G401.6 (cell line): Measurements from ENCODE around the gene KCNN3.

Experiments used
- FAIRE-seq: peaks from 2 replicates; lab custom pipeline; 2012; peaks lifted over from hg19 to GRCh38; lab: Jason Lieb, UNC

Gene KCNN3

GRCh38 chr1:154879038-154879421 lies 8.9 kb upstream of the KCNN3 start:
- no peak for FAIRE-seq

DNA sequence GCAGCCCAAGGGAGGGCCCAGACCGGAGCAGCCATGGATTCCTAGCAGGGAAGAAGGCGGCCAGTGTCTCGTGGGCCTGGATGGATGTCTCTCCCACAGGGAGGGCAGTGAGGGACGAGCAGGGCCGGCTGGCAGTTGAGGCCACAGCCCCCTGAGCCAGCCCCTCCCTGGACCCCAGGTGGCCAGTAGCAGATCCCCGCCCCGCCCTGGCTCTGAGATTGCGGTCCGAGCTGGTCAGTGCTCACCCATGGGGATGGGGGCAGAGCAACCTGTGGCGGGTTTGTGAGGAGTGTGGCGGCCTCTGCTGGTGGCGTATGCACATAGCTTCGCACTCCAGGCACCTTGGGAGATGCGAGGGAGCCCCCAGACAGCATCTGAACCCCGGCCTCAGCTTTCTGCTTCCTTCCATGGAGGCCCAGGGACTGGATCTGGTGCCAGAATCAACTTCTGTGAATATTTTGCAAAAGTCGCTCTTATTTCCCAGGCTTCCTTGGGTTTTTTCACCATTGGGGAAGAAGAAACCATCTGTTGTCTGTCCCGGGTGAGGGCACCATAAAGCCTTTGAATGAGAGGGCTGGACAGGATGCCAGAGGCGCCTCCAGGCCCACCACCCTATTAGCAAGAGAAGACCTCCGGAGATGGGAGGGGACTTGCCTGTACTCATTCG lies 8.4 kb upstream of the KCNN3 start:
- FAIRE-seq: no peak

DNA sequence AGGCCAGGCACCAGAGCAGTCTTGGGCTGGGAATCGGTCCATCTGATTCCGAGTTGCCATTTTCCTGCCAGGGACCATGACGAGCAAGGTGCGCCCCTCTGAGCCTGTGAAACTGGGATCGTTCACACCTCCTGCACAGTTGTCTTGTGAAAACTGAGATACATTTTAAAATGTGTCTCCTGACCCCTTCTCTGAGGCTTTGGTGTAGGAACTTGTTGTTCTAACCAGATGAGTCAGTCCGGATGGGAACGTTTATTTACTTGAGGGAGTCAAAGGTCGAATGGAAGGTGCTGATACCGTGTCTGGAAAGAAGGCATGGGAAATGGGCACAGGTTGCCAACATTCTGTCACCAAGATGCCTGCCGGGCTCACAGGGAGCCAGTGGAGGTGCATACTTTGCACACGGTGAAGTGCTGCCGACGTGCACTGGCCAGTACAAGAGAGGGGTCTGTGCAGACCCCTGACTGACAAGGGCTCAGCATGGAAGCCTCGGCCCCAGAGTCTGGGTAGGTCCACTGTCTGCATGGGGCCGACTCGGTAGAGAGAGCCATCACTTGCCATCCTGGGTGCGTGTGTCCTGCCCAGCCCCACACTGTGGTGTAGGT lies 7.4 kb upstream of the KCNN3 start:
- FAIRE-seq: no peak

GRCh38 chr1:154876842-154877369 lies 6.8 kb upstream of the KCNN3 start:
- no peak for FAIRE-seq

- FAIRE-seq: no peak
These were observed 4.4 kb upstream of the KCNN3 start for GRCh38 chr1:154874465-154874864.

DNA sequence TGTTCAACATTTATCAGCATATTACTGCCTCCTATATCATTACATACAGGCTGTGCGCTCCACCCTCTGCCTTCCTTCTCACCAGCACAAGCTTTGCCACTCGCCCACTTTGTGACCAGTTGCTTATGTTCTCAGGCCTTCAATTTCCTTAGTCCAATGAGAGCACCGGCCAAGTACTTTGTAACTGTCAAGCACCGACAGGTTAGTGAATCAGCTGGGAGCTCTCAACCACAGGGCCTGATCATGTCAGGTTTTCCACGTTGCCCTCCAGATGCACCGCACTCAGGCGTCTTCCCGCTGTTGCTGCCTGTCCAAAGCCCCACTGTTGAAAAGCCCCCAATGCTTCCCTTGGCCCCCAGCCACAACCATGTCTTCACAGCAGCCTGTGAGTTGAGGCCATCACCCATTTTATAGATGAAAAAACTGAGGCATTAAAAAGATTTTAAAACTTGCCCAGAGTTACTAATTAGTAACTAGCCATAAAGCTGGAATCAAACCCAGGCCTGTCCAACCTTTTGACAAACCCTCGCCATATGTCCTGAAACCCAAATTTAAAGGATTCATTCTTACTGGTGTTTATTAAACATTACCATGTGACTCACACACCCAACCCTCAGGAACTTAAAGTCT lies 3.4 kb upstream of the KCNN3 start:
- FAIRE-seq: no peak

GRCh38 chr1:154871374-154871773 lies 1.3 kb upstream of the KCNN3 start:
- FAIRE-seq: no peak

GRCh38 chr1:154870734-154871133 lies 653 bp upstream of the KCNN3 start:
- no peak for FAIRE-seq

DNA sequence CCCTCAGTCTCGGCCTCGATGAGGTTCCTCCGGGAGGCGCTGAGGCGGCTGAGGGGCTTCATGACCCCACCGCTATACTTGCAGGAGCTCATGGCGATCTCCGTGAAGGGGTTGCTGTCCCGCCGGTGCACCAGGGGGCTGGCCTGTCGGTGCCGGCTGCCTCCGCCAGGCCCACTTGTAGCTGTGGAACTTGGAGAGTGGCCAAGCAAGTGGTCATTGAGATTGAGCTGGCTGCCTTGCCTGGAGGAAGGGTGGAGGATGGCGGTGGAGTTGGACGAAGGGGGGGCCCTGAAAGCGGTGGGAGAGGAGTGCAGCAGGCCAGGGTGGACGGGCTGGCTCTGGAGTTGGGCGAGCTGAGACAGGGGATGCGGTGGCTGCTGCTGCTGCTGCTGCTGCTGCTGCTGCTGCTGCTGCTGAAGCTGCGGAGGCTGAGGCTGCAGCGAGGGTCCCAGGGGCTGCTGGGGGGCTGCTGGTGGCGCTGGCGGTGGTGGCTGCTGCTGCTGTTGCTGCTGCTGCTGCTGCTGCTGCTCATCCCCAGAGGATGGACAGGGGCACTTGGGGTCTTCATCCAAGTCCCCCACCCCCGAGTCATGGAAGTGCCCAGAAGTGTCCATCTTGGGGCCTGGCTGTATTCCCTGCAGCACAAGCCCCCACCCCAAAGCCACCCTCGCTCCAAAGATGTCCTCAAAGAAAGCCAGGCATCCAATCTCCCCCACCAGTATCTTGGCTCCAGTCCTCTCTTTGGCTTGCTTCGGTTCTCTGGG lies 548 bp downstream of the KCNN3 start:
- no peak for FAIRE-seq

DNA sequence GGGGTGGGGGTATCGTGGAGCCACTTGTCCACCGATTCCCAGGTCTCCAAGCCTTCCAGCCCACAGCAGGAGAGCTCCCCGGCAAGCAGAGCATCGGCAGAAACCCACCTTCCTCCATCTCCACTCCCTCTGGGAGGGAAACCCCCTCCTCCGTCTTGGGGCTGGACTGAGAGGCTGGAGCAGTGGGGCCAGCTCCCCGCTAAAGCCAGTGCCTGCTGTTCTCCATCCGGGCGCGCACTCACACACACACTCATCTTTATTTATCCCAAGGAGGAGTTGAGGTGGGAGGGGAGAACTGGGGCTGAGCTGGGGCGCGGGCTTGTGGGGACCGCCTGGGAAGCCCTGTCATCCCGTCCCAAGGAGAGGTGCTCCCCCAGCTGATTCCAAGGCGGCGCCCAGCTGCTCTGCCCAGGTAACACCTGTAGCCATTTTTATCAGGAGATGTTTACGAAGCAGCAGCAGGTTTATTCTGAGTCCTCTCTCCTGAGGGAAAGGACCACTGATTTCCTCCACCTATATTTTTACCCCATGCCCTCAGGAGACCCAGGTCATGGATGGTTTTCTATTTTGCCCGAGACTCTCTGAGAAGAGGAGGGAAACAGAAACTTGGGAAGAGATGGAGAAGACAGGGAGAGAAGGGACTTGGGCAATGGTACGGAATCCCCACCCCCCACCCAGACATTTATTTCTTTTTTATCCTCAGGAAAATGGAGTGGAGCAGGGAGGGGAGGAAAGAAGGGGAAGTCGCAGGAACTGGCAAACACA lies 2.1 kb downstream of the KCNN3 start:
- FAIRE-seq: no peak

- no peak for FAIRE-seq
These were observed 2.8 kb downstream of the KCNN3 start for GRCh38 chr1:154867064-154867825.

DNA sequence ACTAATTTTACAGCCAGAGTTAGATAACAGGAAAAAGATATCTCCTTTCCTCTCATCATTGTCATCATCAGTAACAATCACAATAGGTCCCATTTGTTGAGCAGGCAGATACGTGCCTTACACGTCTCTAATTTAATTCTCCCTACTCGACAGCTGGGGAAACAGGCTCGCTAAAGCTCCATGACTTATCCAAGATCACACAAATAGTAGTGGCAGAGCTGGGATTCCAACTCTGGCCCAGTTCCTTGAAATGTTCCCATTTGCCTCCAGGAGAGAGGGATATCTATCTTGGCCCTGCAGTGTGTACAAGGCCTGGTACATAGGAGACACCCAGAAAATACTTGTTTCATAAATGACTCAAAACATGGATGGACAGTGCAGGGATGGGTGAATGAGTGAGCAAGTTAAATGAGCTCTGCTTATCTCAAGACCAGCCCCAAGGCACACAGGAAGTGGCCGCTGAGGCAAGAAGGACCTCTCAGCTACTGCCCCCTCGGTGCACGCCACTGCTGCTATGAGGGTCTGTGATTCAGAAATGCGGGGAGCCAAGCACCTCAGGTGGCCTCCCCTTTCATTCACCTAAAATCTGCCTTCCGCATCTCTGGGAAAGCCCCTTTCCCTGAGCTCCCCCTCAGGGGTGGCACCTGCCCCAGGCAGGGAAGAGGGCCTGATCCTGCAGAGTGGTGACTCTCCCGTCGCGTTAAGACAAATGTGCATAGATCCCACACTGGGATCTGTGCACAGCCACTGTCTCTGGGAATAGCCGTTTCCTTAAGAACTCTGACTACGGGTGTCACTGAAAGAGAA lies 3.6 kb downstream of the KCNN3 start:
- no peak for FAIRE-seq

- no peak for FAIRE-seq
These were observed 4.4 kb downstream of the KCNN3 start for GRCh38 chr1:154865442-154866256.

GRCh38 chr1:154864189-154864975 lies 5.7 kb downstream of the KCNN3 start:
- no peak for FAIRE-seq

GRCh38 chr1:154863315-154864174 lies 6.5 kb downstream of the KCNN3 start:
- no peak for FAIRE-seq

DNA sequence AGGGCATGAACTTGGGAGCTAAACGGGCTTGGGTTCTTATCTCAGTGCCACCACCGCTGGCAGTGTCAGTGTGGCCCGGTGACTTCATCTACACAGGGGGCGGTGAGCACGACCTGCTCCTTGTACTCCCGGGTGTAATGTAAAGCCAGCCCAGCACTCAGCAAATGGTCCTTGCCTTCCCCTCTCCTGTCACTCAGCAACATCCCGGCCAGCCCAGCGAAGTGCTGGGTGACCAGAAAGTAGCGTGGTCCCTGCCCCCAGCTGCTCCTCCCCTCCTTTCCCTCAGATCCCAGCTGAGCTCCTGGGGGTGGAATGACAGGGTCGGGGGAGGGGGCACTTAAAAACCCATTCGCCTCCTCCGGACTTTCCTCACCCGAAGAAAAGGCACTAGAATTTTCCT lies 7.2 kb downstream of the KCNN3 start:
- FAIRE-seq: no peak

DNA sequence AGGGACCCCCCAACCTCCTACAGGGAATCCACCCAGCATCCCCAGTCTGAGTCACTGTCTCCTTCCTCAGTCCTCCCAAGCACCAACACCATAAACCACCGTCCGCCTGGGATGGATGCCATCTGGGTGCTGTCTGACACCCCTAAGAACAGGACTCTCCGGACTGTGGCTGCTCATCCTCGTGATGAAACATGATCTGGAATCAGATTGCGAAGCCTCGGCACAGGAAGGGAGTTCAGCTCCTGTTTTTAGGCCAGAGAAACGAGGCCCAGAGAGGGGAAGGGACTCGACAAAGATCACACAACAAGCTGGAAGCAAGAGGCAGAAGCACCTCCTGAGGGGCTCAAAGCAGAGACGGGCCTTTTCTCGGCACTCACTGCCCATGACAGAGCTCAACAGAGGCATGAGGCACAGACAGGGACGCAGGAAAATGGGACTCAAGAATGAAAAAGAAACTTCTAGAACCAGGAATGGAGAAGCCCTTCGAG lies 8.4 kb downstream of the KCNN3 start:
- no peak for FAIRE-seq
